ENCODE measurements around the gene NDUFB10. TPM values are rescaled to one million over a fixed set of nuclear protein-coding genes. Genes with fewer than 3 reads are reported as not detected.

NDUFB10 gene
- total RNA-seq, 4 donors from 2014 or later: 137 to 496 (median 250) TPM

DNA sequence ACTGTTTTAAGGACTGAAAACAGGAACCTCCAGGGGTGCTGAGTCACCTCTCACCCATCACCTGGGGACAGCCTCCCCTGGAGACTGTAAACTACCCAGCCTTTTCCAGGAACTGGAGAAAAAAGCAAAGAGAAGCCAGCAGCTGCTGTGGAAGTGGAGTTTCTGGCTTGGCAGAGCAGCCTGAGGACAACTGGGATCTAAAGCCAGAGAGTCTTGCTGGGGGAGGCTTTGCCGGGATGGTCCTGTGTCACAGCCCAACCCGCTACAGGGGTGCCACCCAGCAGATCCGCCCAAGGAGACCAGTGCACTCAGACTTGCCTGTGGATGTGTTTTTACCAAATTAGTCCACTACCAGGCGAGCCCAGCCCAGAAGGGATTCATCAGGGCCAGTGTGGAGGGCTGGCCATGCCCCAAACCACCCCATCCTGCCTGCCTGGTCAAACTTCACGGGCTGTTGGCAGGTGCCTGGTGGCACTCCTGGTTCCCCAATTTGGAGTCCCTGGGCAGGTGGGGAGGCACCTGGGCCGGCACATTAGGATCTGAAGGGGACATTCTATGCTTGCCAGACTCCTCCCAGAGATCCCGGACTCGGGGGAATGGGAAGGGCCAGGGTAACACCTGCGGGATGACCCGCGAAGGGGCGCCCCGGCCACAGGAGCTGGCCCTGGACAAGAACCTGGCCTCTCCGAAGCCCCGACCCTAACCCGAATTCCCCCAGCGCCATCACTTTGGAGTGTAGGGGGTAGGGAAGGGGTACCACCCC lies 17.1 kb upstream of the NDUFB10 start:
- peak overlapping the region; percentile 86 to 90 (median 88) for H3K27ac ChIP-seq
- in situ Hi-C loops (cut with MboI; ENCODE audit: low pct_ligation_motif_present in 1 of 4, low pct_unique_long_range_greater_than_20kb in 1 of 4, low sequenced_read_pairs in 3 of 4): no loop called here
- 12% methylated on average over 16 of the region's 17 CpGs; no CpG with 5 or more reads in 1 of the 2 donors for WGBS, 2 donors (ENCODE audit: low coverage in 1 of 2)
- intact Hi-C loops (cut with DNase I; ENCODE audit: low total_unique reads): no loop called here
- H3K27me3 ChIP-seq: no peaks in the 10 kb centered on the region
- peak overlapping the region; percentile 58 to 93 (median 88) for H3K4me3 ChIP-seq
- TF ChIP-seq EP300 (IDR thresholded peaks at IDR 0.05; ENCODE audit: low read depth) (no peak), POLR2AphosphoS5 (IDR thresholded peaks at IDR 0.05) (no peak), POLR2A (IDR thresholded peaks at IDR 0.05) (no peak)
- TF ChIP-seq, protein P1, sequence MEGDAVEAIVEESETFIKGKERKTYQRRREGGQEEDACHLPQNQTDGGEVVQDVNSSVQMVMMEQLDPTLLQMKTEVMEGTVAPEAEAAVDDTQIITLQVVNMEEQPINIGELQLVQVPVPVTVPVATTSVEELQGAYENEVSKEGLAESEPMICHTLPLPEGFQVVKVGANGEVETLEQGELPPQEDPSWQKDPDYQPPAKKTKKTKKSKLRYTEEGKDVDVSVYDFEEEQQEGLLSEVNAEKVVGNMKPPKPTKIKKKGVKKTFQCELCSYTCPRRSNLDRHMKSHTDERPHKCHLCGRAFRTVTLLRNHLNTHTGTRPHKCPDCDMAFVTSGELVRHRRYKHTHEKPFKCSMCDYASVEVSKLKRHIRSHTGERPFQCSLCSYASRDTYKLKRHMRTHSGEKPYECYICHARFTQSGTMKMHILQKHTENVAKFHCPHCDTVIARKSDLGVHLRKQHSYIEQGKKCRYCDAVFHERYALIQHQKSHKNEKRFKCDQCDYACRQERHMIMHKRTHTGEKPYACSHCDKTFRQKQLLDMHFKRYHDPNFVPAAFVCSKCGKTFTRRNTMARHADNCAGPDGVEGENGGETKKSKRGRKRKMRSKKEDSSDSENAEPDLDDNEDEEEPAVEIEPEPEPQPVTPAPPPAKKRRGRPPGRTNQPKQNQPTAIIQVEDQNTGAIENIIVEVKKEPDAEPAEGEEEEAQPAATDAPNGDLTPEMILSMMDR (IDR thresholded peaks at IDR 0.05): no peak
- no peak for DNase-seq
- peaks cover 0 to 17% (median 4%) of the 10 kb centered on the region in 4 donors for H3K36me3 ChIP-seq
- no peaks in the 10 kb centered on the region for H3K9me3 ChIP-seq
- peaks cover 15 to 43% (median 35%) of the 10 kb centered on the region in 4 donors for H3K4me1 ChIP-seq

DNA sequence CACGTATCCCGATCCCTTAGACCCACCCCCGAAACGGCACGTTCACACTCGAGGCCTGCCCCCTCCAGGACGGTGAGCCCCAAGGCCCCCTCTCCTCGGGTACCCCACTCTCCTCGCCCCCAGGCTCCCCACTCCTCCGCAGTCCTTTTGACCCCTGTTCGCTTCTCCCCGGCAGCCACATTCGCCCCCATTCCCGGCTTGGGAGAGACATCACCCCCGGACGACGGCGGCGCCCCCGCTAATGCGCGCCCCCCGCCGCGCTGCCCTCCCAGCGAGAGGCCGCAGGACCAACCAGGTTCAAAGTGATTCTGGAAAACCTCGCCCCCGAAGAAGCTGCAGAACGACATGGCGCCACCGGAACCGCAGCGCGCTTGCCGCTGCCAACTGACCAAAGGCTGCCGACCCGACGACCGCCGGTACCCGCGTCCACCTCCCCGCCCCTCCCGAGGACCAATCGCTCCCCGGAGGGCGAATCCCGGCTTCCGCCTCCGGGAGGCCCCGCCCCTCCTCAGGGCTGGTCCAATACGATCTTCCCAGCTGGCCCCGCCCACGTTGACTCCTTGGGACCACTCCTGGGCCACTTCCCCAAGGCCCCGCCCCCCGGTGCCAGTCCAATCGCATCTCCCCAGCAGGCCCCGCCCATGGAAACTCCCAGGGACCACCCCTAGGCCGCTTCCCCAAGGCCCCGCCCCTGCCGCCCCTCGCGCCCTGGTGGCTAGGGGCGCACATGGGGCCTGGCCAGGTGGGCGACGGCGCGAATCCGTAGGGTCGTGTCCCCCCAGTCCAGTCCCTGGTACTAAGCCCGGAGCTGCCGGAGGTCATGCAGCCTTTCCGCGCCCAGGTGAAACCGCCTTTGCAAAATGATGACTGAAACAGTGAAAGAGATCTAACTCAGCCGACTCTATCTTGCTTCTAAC lies 16.3 kb upstream of the NDUFB10 start, which contains the start of gene MSRB1:
MSRB1 (minus strand) TSS at position 390 of the 917 bp plus-strand sequence; CDS start at position 347, 43 bp downstream.
- peak; percentile 100 for DNase-seq
- Histone ChIP-seq H3K4me3 (peak within 1 kb of the TSS; percentile 58 to 93 (median 88)), H3K27ac (peak within 1 kb of the TSS; percentile 86 to 90 (median 88)), H3K36me3 (peaks cover 0 to 12% (median 4%) of the 10 kb centered on the region in 4 donors), H3K9me3 (no peaks in the 10 kb centered on the region), H3K27me3 (no peaks in the 10 kb centered on the region), H3K4me1 (peaks cover 15 to 43% (median 35%) of the 10 kb centered on the region in 4 donors)
- in situ Hi-C loops (cut with MboI; ENCODE audit: low pct_ligation_motif_present in 1 of 4, low pct_unique_long_range_greater_than_20kb in 1 of 4, low sequenced_read_pairs in 3 of 4) (no loop called here), intact Hi-C loops (cut with DNase I; ENCODE audit: low total_unique reads) (no loop called here)
- WGBS, 2 donors (ENCODE audit: low coverage in 1 of 2): 1 to 20% methylated on average over 1 to 59 of the region's 77 CpGs
- TF ChIP-seq, protein P1 (IDR thresholded peaks at IDR 0.05): no peak
- TF ChIP-seq POLR2AphosphoS5 (IDR thresholded peaks at IDR 0.05) (peak; percentile 98), POLR2A (IDR thresholded peaks at IDR 0.05) (peak; percentile 95)

DNA sequence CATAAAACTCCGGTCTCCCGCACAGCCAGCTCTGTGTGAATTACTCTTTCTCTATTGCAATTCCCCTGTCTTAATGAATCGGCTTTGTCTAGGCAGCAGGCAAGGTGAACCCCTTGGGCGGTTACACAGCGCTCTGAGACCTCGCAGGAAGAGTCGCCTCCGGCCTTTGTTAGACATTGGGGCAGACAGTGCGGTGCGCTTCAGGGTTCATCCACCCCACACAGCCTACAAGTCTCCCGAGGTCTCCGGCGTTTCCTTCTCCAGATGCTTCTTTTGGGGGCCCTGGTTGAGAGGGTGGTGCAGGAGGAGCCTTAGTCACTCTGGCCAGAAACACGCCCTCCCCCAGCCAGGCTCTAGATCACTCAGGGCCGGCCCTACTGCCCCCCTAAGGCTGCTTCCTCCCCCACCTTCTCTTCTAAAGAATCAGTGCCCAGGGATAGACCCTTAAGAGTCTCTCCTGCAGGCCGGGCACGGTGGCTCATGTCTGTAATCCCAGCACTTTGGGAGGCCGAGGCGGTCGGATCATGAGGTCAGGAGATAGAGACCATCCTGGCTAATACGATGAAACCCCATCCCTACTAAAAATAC lies 14.6 kb upstream of the NDUFB10 start:
- Histone ChIP-seq H3K27me3 (no peaks in the 10 kb centered on the region), H3K27ac (no peak overlapping the region), H3K4me3 (no peak overlapping the region), H3K9me3 (no peaks in the 10 kb centered on the region), H3K36me3 (no peaks in the 10 kb centered on the region), H3K4me1 (peaks cover 15 to 36% (median 32%) of the 10 kb centered on the region in 4 donors)
- TF ChIP-seq POLR2AphosphoS5 (IDR thresholded peaks at IDR 0.05) (no peak), POLR2A (IDR thresholded peaks at IDR 0.05) (no peak), EP300 (IDR thresholded peaks at IDR 0.05; ENCODE audit: low read depth) (no peak)
- TF ChIP-seq, protein P1 (IDR thresholded peaks at IDR 0.05): no peak
- WGBS, 2 donors (ENCODE audit: low coverage in 1 of 2): 91 to 100% methylated on average over 3 to 21 of the region's 21 CpGs
- DNase-seq: no peak
- in situ Hi-C loops (cut with MboI; ENCODE audit: low pct_ligation_motif_present in 1 of 4, low pct_unique_long_range_greater_than_20kb in 1 of 4, low sequenced_read_pairs in 3 of 4) (no loop called here), intact Hi-C loops (cut with DNase I; ENCODE audit: low total_unique reads) (no loop called here)
